Esophagus muscularis mucosa (tissue), 4 donors: ENCODE results near the gene DUSP22.

Experiments used
- CTCF ChIP-seq, 3 experiments: fragments of 200-600 bp in 2 of 3; fragments of 450-650 bp in 1 of 3; sonication (generic) in 2 of 3; IDR thresholded peaks; one replicate each; pipeline ENCODE4 v1.5.1; 2017 to 2019; ENCODE audit warnings: antibody characterized with exemption in 3 of 3, mild to moderate bottlenecking in 2 of 3, moderate library complexity in 1 of 3
- EP300 ChIP-seq: sonication (generic); formaldehyde crosslinking; IDR thresholded peaks from one replicate; pipeline ENCODE4 v1.6.1; 2017; ENCODE audit warnings: antibody characterized with exemption
- POLR2A ChIP-seq: fragments of 450-650 bp; IDR thresholded peaks from one replicate; pipeline ENCODE4 v1.6.1; 2017; ENCODE audit warnings: antibody characterized with exemption, moderate library complexity, mild to moderate bottlenecking, low read depth
- POLR2AphosphoS5 ChIP-seq, 2 donors: sonication (generic); formaldehyde crosslinking; IDR thresholded peaks; one replicate each; pipeline ENCODE4 v1.6.1; 2017; ENCODE audit warnings: antibody characterized with exemption in 2 of 2

- TF ChIP-seq CTCF (IDR thresholded peaks at IDR 0.05) (no peak), POLR2A (no peak), EP300 (no peak), POLR2AphosphoS5 (IDR thresholded peaks at IDR 0.05) (no peak)
Observed at GRCh38 chr6:330948-331347, 38.7 kb downstream of the DUSP22 start.
